HG02571 (cell line): ENCODE results near the gene UTP20.

Source experiments
- ATAC-seq: cut with Tn5 transposase; IDR thresholded peaks from one replicate; pipeline ENCODE4 v1.9.1; 2021; ENCODE audit warnings: mild to moderate bottlenecking, moderate library complexity; ENCODE audit not compliant: unreplicated experiment

UTP20 gene

GRCh38 chr12:101424620-101425019, 144.7 kb downstream of the UTP20 start:
- no peak for ATAC-seq

- no peak for ATAC-seq
These were observed 150.6 kb downstream of the UTP20 start for GRCh38 chr12:101430456-101430855.

DNA sequence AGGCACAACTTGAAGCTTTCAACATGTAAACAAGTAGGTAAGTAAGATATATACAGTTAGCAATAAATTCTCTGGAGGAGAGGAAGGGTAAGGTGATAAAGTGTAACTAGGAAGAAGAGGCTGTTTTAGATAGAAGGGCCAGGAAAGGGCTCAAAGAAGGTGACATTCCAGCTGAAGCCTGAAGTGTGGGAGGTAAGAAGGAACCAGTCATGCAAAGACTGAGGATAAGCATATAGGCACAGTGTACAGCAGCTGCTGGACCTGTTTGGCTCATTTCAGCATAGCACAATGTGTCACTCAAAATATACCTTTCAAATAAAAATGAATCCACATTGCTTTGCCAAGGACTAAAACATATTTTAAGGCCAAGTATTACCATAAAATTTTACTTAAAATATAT, 156.2 kb downstream of the UTP20 start:
- no peak for ATAC-seq
